ENCODE data around the gene TMEM184A.

TMEM184A gene

DNA sequence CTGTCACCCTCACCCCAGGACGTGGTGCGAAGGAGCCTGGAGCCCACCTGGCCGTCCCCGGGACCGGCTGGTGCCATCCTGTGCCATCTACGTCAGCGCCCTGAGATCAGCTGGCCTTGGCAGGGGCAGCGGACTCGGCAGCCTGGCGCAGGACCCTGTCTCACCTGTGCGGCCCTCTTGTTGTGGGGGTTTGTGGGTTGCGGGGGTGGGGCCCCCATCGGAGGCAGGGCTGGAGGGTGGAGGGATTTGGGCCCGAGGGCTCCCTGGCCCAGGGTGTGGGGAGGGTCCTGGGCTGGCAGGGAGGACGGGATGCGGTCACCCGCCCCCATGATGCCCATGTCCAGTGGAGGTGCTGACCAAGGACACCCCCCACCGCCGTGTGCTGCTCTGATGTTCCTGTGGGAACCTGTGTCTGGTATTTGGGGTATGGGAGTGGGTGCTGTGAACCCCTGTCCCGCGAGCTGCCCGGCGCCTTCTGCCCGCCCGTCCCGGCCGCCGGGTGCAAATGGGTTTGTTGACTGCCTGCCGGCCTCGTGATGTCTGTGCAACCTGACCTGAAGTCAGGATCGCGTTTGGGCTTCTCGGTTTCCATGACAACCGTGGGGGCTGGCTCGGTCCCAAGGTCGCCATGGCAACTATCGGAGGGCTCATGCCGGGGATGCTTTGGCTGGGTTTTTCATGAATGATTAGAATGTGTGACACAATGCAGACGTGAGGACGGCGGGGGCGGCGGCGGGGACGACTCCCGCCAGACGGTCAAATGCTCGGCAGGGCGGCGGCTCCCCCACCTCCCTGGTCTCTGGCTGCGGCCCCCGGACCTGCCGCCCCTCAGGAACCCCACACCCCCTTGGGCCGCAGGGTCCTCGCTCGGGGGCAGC lies 18.2 kb downstream of the TMEM184A start:
- no peak for DNase-seq

DNA sequence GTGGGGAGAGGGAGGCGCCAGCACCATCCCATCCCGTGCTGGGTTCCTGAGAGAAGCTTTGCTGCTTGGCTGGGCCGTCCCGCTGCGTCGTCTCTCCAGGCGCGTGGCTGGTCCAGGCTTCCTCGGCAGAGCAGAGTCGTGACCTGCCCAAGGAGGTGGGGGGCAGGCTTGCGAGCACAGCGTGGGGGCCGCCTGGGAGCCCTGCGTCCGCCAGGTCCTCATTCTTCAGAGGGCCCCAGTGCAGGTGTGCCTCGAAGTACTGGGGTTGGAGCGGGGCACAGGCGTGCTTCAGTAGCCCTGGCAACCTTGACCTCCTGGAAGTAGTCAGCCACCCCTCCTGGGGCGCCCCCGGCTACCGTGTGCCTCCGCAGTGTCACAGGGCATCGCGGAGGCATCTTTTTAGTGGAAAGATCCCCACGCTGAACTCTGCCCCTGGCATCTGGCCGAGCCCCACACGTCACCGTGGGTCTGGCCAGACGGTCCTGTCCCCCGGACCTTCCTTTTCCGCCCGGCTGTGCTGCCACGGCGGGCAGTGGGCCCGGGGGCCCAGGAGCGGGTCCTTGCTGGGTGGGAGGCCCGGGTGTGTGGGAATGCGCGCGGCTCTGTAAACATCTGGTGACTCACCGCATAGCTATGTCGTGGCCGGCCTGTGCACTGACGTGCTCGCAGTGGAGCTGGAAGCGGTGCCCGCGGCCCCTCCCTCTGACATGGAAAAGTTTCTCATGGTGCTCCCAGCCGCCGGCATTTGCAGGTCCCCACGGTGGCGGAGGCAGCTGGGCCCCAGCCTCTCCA lies 19.1 kb downstream of the TMEM184A start:
- no peak for DNase-seq

DNA sequence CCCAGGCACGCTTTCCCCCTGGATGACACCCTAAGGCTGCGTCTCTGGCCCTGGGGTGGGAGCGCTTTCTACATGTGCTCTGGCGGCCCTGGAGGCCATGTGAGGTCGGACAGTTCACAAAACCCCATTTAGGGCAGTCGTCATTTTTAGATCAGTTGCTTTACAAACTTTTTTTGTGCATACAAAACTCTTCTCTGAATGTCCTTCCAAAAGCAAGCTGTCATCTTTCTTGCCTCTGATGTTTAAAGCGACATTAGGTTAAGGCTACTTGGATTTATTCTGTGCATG lies 19.6 kb downstream of the TMEM184A start:
- no peak for DNase-seq

DNA sequence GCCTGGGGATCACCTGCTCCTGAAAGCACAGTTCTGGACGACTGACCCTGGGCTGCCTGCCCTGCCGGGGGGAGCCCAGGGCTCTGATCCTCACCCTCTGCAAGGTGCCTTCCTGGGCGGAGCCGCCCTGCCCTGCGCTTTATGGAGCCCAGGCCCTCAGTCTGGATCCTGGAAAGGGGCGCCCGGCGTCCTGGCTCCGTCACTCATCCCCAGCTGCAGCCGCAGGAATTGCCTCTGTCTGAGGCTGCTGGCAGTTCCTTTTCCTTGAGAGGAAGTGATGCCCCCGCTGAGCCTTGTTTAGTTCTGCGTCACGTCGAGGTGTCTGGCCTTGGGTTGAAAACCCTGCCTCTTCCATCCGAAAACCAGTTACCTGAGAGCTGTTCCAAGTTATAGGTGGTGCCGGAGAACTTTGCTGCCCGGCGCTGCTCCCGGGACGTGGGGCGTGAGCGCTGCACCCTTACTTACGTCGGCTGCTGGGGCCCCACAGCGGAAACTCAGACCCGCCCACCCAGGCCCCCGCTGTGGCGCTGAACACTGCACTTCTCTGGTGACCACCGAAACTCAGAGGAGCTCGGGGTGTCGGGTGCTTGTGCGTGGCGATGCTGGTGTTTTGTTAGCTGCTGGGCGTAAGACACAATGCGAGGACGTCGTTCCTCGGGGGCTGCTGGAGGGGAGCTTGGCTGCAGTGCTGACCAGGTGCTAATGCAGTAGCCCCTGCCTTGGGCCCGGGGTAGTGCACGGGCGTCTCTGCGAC lies 20.1 kb downstream of the TMEM184A start:
- DNase-seq, result no peak

DNA sequence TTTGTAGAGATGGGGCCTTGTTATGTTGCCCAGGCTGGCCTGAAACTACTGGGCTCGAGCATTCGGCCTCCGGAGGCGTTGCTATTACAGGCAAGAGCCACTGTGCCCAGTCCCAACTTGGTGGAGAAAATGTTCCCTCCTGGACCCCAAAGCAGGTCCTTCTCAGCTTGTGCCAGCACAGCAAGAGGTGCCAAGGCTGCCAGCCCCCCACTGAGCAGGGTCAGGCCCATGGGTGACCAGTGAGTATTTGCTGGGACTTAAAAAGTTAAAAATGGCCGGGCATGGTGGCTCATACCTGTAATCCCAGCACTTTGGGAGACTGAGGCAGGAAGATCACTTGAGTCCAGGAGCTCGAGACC lies 20.9 kb downstream of the TMEM184A start:
- no peak for DNase-seq

DNA sequence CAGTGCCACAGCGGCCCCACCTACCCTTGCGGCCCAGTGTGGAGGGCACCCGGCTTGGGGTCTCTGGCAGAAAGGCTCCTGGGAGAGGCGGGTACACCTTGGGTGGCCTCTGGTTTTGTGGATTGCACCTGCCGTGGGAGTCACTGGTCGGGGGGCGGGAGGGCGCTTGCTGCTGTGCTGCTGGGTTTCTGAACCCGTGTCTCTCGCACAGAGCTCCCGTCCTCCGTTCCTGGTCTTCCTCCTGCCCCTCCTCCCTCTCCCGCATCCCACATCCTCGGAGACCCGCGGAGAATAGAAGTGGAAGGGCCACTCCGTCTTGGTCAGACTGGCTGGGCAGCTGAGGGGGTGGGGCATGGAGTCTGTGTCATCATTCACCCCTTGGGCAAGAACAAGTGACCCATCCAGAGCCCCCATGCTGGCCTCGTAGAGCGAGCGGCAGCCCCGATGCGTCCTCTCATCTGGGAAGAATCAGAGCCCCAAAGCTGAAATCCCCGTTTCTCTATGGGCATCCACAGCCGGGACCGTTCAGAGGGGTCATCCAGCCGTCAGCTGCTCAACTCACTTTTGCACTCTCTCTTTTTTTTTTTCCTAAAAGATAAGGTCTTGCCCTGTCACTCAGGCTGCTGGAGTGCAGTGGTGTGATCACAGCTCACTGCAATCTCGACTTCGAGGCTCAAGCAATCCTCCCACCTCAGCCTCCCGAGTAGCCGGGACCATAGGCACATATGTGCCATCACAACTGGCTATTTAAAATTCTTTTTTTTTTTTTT lies 21.5 kb downstream of the TMEM184A start:
- no peak for DNase-seq

DNA sequence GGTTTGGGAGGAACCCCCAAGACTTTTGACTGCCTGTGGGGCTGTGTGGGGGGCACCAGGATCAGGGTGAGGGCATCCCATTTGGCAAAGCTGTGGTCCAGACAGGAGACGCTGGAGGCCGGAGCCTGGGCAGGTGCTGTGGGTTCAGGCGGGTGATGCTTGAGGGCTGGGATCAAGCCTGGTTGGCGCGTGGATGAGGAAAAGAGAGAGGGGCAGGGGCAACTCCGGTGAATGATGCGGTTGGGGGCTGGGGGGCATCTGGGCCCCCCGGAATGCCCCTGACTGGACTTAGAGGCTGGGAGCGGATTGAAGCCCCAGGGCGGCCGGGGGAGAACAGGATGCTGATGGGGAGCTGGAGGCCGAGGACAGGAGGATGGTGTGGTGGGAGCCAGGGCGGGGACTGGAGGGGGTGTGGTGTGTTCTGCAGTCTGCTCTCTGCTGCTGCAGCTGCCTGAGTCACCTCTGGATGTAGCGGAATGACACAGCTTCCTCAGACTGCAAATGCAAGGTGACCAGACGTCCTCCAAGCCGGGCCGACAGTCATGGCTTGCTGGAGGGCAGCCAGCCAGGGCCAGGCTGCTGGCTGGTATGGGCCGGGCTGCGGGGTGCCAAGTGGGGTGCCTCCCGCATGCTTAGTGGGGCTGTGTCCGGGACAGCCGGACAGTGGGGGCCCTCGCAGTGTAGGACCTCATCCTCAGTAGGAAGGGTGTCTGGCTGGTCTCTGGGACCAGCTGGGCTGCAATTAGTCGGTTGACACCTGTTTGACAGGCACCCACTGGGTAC lies 22.3 kb downstream of the TMEM184A start:
- DNase-seq, result no peak

DNA sequence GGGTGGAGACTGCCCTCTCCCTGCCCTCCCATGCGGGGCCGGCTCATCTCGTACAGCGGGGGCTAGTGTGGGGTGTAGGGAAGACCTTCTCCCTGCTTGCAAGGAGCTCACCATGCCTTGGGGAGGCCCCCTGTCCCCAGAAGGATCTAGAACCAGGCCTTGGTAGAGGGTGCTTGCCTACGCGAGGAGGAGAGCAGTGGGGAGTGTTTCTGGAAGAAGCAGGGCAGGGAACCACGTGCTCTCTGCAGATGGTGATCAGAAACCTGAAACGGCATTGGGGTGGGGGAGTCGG lies 22.8 kb downstream of the TMEM184A start:
- no peak for DNase-seq

DNA sequence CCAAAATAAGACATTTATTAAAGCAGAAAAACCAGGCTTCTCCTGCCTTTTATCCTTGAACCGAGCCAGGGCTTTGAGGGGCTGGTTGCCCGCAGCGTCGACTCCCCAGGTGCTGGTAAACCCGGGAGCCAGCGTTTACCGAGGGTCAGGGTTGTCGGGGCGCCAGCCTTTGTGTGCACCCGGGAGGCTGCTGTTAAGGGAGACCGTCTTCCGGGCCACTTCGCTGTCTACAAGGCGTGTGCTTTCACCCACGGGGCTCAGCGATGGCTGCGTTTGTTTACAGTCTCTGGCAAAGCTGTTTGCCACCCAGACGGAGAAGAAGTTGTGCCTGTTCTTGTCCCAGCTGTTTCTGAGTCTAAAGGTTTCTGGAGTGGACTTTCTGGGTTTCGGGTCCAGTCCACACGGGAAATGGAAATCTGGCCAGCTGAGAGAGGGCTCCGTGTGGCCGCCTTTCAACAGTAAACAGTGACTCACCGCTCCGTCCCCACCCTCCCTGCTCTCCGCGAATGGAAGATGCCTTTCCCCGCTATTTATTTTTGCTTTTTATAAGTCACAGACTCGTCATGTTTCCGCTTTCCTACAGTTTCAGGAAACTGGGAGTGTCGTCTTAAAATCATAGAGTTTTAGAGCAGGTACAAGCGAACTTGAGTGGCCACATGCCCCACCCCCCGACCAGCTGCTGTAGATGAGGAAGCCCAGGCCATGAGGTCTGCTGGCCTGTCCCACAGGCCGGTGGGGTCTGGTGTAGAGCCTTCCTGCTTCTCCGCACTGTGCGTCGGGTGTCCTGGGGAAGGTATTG lies 23.4 kb downstream of the TMEM184A start:
- DNase-seq, result no peak

DNA sequence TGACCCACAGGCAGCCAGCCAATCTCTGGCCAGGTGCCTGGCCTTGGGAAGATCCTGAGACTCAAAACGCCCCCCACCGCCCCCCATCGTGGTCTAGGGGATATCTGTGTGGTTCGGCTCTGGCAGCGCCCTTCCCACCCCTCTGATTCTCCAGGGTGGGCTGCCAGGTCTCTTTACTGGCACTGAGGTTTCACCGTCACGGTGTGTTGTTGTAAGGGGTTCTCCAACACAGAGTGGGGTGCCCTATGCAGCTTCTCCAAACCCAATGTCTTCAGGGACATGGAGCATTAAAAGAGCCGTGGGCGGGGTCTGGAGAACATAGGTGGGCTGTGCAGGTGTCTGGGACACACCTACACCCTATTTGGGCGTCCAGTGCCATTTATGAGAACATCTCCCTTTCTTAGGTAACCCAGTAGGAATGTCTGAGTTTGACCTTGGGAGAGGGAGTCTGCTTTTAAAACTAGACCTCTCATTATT lies 24.0 kb downstream of the TMEM184A start:
- no peak for DNase-seq

DNA sequence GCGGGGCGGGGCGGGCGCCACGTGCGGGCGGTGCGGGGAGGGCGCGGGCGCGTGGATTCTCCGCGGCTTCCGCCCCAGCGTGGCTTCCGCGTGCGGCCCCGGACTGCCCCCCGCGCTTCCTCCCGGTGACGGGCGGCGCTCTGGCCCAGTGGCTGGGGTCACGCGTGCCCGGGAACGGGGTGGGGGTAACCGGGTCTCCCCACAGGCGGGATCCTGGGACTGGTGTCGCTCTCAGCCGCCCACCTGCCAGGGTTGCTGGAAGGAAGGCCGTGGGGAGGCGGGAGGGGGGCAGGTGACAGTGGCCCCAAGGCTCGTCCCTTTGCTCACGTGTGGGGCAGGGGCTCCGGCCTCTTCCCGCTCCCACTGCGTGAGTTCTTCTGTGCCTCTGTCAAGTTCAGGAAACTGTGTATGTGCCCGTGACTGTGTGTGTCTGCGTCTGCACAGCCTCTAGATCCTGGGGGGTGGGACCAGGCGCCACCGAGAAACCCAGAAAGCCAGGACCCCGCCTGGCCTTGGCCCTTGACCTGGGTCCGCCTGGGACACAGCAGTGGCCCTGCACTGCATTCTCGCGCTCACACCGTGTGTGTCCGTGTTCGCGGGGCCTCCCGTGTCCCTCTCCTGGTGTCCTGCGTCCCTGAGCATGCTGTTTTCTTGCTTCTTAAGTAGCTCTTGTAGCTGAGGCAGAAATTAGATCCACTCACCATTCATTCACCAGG lies 24.6 kb downstream of the TMEM184A start:
- no peak for DNase-seq

DNA sequence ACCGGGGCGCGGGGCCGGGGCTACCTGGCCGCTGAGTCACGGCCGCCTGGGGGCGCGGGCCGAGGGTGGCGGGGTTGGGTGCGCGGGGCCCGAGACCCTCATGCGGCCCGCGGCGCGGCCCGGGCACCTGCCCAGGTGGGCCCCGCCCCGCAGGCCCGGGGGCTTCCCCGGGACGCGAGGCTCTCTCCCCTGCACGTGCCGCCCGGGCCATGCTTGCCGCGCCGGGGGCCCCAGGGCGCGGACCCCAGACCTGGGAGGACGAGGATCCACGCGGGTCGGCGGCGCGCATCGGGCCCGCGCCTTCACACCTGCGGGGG lies 25.1 kb downstream of the TMEM184A start:
- no peak for DNase-seq

DNA sequence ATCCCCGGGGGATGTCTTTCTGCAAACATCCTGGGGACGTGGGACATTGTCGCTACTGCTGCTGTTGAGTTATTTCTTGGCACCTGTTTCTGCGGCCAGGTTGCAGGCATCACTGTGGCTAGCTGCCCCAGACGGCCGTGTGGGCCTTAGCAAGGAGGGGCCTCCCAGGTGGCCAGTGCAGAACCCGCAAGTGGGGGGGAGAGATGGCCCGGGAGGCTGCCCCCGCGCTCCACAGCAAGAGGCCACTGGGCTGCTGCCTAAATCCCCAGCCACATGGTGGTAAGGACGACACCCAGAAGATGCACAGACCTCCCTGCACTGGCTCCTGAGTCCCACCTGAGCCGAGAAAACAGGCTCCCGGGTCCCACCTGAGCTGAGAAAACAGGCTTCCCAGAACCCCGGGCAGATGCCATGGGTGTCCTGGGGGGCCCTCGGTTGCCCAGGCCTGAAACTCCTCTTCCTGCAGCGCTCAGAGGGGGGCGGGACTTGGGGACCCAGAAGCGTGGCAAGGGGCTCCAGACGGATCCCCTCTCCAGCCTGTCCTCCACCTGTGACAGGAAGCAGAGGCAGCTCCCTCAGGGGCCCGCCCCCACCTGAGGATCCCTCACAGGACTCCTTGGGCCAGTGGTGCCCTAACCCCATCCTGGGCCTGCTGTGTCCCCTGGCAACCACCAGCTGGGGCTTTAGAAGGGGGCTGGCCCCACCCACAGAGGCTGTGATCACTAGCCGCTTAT lies 26.5 kb downstream of the TMEM184A start:
- DNase-seq, result peak; percentile 22

DNA sequence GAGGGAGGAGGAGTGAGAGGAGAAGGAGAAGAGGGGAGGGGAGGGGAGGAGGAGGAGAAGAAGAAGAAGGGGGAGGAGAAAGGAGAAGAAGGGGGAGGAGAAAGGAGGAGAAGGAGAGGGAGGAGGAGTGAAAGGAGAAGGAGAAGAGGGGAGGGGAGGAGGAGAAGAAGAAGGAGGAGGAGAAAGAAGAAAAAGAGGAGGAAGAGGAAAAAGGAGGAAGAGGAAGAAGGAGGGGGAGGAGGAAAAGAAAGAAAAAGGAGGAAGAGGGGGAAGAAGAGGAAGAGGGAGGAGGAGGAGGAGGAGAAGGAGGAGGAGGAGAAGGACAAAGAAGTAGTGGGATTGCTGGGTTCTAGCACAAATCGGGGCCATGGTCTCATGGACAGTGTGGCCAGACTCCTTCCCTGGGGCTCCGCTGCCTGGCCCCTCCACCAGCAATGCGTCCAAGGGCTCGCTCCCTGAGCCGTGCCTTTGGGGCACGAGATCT lies 29.7 kb downstream of the TMEM184A start:
- no peak for DNase-seq

DNA sequence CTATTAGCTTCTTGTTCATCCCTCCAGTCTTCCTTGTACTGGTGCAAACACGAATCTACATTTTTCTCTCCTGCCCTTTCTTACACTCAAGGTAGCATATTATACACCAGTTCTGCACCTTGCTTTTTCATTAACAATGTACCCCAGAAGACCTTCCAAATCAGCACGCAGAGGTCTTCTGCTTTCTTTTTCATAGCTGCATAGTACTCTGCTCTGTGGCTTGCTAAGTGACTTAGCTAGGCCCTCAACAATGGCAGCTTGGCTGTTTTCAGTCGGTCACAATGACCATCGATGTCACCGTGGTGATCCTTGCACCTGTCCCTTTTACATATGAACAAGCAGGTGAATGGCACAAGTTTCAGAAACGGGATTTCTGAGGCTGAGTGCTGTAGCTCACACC lies 30.6 kb downstream of the TMEM184A start:
- DNase-seq, result no peak

DNA sequence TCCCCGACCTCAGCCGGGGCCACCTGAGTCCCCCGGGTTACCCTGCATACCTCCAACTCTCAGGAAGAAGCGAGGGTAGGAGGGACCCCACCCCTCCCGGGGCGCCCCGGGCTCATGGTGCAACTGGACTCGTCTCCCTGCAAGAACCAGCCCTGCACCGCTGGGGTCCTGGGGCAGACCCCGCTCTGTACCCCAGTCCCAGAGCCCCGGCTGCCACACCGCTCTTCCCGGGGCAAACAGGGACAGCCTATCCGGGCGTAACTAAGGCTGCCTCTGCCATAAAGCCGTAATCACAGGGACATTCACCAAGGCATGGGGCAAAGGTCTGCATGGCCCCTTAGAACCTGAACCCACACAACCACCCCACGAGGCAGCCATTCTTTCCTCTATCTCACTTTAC lies 32.2 kb downstream of the TMEM184A start:
- no peak for DNase-seq

DNA sequence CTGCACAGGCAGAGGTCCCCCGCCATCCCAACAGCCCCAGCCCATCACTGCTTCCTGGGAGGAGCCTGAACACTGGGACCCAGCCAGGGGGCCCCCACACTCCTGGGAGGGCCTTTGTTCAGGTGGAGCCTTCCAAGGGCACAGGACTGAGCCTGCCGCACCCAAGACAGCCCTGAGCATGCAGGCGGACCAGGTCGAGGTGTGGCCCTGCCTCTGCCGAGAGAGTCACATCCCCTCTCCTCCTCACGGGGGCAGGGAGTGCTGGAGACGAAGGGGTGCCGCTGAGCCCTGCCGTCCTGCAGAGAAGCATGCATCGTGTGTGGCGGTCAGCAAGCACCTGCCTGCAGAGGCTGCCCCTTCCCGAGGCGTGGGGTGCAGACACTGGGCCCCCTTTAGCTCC lies 32.8 kb downstream of the TMEM184A start:
- DNase-seq, result no peak

DNA sequence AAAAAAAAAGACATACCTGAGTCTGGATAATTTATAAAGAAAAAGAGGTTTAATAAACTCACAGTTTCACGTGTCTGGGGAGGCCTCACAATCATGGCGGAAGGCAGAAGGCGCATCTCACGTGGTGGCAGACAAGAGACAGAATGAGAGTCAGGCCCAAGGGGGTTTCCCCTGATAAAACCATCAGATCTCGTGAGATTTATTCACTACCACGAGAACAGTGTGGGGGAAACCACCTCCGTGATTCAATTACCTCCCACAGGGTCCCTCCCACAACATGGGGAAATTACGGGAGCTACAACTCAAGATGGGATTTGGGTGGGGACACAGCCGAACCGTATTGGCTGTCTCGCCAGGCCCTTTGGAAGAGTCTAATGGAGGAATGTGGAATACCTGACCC lies 34.5 kb downstream of the TMEM184A start:
- DNase-seq, result no peak

DNA sequence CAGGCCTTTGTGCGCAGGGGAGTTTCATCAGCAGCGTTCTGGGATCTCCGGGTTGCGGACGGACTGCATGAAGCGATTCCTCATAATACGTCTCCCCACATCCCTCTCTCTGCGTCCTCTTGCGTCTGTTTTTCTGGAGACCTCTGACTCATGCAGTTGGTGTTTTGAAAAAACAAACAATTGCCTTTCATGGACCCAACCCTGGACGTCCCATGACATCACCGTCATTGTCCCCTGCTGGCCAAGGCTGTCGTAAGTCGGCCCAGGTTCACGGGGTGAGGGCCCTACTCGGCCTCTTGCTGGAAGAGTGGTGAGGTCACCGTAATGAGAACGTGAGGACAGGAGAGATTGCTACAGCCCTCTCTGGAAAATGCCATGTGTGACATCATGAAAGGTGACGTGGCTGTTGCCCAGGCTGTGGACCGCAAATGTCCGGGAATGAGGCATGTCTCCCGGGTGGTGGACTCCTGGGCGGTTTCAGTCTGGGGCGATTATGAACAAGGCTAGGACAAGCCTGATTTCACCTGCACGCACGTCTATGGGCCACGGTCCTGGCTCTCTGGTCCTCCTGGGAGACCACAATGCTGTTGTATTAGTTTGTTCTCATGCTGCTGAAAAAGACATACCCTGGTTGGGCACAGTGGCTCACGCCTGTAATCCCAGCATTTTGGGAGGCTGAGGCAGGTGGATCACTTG lies 35.3 kb downstream of the TMEM184A start:
- DNase-seq, result no peak
